GM18505 (cell line): ENCODE measurements around the gene TCTN2.

Experiments used
- ATAC-seq: cut with Tn5 transposase; IDR thresholded peaks from one replicate; pipeline ENCODE4 v1.9.1; 2021; ENCODE audit not compliant: unreplicated experiment
- POLR2A ChIP-seq: IDR thresholded peaks from 4 replicates; pipeline ENCODE4 v1.6.1; 2011; ENCODE audit warnings: borderline replicate concordance; ENCODE audit not compliant: insufficient read depth, insufficient read length; ENCODE audit errors: extremely low read depth

Gene TCTN2

DNA sequence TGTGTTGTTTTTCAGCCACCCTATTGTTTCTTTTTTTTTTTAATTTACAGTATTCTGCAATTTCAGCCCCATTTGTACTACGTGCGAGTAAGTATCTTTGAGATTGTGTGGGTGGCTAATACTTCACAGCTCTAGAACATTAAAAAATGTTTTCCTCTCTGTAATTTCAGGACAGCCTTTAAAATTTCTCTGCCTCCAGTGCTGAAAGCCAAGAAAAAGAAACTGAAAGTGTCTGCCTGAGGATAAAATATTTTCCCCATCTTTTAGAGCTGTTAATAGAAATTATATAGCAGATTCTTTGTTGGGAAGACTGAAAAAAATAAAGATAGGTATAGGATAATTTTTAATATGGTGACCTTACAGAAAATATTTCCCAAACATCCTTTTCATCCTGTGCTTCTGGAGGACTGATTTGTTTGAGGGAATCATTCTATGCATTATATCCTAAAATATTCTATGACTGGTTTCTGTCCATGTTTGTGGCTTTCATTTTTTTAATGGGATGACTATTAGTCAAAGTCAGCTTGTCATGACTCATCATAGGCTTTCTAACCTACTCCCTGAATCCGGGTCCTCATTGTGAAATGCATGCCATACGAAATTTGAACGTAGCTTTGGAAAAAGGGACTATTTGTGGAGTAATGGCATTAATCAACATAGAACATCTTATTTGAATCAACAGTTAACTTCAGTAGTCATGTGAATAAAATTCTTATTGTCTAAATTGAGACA lies 10.8 kb upstream of the TCTN2 start:
- no peak for ATAC-seq
- TF ChIP-seq POLR2A: no peak

DNA sequence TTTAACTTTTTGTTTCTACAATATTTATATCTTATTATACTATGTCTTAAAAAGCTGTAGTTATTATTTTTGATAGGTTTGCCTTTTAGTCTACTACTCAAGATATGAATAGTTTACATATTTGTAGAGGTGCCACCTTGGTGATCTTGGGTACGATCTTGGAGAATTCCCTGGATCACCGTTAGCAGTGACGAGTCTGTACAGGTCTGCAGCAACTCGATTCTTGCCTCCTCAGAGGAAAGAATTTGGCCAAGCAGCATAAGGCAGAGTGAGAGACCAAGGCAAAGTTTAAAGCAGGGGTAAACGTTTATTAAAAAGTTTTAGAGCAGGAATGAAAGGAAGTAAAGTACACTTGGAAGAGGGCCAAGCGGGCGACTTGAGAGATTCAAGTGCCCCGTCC lies 3.1 kb upstream of the TCTN2 start:
- no peak for ATAC-seq
- TF ChIP-seq POLR2A: no peak

DNA sequence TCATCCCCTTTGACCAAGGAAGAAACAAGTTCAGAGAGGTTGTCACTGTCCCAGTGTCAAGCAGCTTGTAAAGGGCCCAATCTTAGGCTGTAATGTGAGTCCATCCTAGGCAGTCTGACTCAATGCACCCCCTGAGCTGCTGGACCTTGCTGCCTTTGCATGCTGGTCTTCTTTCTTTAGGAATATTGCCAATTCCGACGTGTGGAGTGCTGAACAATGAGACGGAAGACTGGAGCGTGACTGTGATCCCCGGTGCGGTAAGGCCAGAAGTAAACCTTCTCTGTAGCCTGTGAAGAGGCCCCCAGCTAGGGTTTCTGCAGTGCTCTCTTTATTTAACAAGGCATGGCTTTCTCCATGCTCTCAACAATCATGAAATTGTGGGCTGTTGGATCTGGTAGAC lies 963 bp downstream of the TCTN2 start:
- no peak for ATAC-seq
- TF ChIP-seq POLR2A: no peak

- no peak for ATAC-seq
- no peak for TF ChIP-seq POLR2A
Observed at GRCh38 chr12:123675436-123675835, 4.5 kb downstream of the TCTN2 start.

GRCh38 chr12:123676616-123677320 lies 5.9 kb downstream of the TCTN2 start:
- no peak for TF ChIP-seq POLR2A
- ATAC-seq: no peak

- TF ChIP-seq POLR2A: no peak
- ATAC-seq: no peak
Observed at GRCh38 chr12:123678981-123679380, 8.1 kb downstream of the TCTN2 start.

- no peak for TF ChIP-seq POLR2A
- ATAC-seq: no peak
Observed at GRCh38 chr12:123681605-123682004, 10.7 kb downstream of the TCTN2 start.

DNA sequence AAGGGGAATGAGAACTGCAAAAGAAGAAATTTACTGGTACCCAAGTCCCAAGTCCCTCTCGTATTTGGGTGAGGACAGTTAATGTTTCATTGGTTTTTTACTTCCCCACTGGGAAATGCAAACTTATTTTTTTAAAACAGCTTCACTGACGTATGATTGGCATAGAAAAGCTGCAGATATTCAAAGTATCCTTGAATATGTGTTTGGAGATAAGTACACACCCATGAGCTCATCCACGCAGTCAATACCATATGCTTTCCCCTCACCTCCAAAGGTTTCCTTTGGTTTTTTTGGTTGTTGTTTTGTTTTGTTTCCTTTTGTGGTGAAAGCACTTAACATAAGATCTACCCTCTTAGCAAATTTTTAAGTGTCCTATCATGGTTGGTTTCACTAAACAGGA lies 13.1 kb downstream of the TCTN2 start:
- ATAC-seq: no peak
- TF ChIP-seq POLR2A: no peak

DNA sequence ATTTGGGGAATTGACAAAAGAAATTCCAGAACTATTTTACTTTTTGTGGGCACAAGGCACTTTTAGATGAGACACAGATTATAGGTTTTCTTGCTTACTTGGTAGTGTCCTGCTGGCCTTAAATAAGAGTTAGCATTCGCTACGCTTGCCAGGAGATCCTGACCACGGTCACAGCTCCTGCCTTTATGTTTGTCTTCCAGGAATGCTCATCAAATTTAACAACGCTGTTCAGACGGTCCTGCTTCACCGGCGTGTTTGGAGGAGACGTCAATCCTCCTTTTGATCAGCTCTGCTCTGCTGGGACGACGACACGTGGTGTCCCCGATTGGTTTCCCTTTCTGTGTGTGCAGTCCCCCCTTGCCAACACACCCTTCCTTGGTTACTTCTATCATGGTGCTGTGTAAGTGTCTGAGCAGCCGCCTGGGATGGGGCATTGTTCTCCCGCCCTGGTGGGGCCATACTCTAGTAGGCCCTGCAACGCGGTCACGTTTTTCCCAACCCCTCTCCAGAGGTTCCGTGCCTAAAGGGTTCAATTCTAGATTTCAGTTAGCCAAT lies 15.8 kb downstream of the TCTN2 start:
- TF ChIP-seq POLR2A: no peak
- no peak for ATAC-seq

DNA sequence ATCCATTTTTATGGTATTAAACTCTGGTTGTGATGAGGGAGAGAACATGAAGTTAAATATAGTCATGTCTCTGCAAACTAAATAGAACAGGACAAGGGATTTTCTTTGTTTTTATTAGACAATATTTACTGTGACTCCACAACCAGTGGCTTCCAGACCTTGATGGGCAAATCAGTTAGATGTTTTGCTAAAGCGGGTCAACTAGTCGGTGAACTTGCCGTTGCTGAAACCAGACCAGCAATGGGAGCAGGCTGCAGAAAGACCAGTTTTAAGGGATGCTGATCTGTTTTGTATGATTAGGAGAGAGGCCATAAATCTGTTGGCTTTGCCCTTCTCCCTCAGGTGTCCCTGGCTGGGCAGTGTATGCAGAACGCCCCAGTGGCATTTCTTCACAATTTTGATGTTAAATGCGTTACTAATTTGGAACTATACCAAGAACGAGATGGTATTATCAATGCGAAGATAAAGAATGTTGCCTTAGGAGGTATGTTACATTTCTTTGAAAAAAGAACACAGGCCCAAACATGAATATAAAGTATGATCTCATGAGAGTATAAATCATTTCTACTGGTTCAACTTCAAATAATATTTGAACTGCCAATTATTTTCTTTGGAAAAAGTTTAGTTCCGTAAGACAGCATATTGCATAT lies 19.4 kb downstream of the TCTN2 start:
- TF ChIP-seq POLR2A: no peak
- no peak for ATAC-seq

DNA sequence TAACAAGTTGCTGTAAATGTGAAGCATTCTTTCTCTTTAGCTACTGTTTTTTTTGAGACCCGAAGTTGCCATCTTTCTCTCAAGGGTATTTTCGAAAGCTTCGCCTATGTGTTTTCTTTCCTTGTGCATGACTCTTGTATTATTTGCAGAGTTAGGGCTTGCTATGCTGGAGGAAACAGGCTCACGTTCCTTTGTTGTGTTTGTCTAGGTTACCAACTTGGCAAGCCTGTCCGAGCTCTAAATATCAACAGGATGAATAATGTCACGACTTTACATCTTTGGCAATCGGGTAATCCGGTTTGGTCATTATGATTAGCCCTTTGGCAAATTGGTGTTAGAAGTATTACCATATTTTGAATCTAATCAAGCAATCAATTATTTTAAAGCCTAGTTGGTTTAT lies 25.3 kb downstream of the TCTN2 start:
- ATAC-seq: no peak
- no peak for TF ChIP-seq POLR2A

- no peak for ATAC-seq
Observed at GRCh38 chr12:123696646-123697045, 25.7 kb downstream of the TCTN2 start.

DNA sequence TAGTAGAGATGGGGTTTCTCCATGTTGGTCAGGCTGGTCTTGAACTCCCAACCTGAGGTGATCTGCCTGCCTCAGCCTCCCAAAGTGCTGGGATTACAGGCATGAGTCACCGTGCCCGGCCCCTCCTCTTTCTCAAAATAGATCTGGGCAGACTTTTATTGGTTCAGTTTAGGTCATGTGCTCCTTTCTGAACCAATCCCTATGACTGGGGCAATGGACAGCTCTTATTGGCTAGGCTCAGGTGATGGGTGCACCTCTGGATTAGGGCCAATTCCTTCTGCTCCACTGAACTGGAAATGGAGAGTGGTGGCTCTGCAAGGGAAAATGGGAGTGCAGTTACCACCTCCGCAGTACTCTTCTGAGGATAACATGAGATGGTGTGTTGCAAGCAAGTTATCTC lies 35.0 kb downstream of the TCTN2 start:
- TF ChIP-seq POLR2A: no peak
- ATAC-seq: no peak

More at GRCh38 chr12:123696646-123697045, 25.7 kb downstream of the TCTN2 start:
- TF ChIP-seq POLR2A: no peak
